Measurements from ENCODE around the gene ITGA8.

DNA sequence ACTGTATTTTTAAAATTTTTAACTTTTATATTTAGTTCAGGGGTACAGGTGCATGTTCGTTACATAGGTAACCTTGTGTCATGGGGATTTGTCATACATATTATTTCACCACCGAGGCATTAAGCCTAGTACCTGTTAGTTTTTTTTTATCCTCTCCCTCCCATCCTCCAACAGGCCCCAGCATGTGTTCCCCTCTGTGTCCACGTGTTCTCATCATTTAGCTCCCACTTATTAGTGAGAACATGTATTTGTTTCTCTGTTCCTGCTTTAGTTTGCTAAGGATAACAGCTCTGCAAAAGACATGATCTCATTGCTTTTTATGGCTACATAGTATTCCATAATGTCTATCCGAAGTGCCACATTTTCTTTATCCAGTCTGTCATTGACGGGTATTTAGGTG, 22.4 kb upstream of the ITGA8 start:
- no peak for TF ChIP-seq TBP (optimal IDR thresholded peaks at IDR 0.05; ENCODE audit: low read depth, low read length)
- TF ChIP-seq KLF16 (IDR thresholded peaks at IDR 0.05), result no peak
- no peak for TF ChIP-seq BACH1 (tag; IDR thresholded peaks at IDR 0.05)
- TF ChIP-seq CREB3 (tag; conservative IDR thresholded peaks at IDR 0.05; ENCODE audit: low read depth), result no peak
- no peak for TF ChIP-seq CTCF (IDR thresholded peaks at IDR 0.05 in 2 of 3, conservative IDR thresholded peaks at IDR 0.05 in 1 of 3; ENCODE audit: insufficient read depth in 2 of 3, low read depth in 1 of 3, low read length in 3 of 3)
- TF ChIP-seq SIN3A (IDR thresholded peaks at IDR 0.05; ENCODE audit: borderline replicate concordance in 2 of 2, control insufficient read depth in 1 of 2, low read depth in 2 of 2, low read length in 2 of 2), result no peak
